Kidney epithelial cell (primary cell): ENCODE results near the gene TIGD3. TPM values are rescaled to one million over a fixed set of nuclear protein-coding genes. Genes with fewer than 3 reads are reported as not detected.

Experiments used
- DNase-seq: peaks from one replicate; pipeline ENCODE4 v3.0.0-alpha.2; 2010; ENCODE audit warnings: low read depth
- H3K27me3 ChIP-seq: 2 replicates; pipeline ENCODE4 v1.6.0; 2011; ENCODE audit warnings: low read length; ENCODE audit not compliant: control insufficient read depth, insufficient read depth
- H3K36me3 ChIP-seq: 2 replicates; pipeline ENCODE4 v1.5.1; 2011; ENCODE audit warnings: low read length; ENCODE audit not compliant: control insufficient read depth, insufficient read depth
- H3K4me3 ChIP-seq: 2 replicates; pipeline ENCODE4 v1.5.1; 2011; ENCODE audit warnings: low read depth, mild to moderate bottlenecking, control low read depth, low read length
- CTCF ChIP-seq: IDR thresholded peaks from 2 replicates; pipeline ENCODE4 v1.5.1; 2011; ENCODE audit warnings: mild to moderate bottlenecking, moderate library complexity, low read length, control low read depth, inconsistent platforms; ENCODE audit not compliant: insufficient read depth, poor library complexity, severe bottlenecking
- total RNA-seq: library from RNA; depleted of rRNA; stranded (reverse); fragments of >200 nt; gene quantifications from 2 replicates; pipeline ENCODE4 v1.2.3, GENCODE V29; 2015

TIGD3 gene
- total RNA-seq, 1 donor from 2014 or later: 1.3 TPM

- TF ChIP-seq CTCF: no peak
- Histone ChIP-seq H3K4me3 (no peak overlapping the region), H3K27me3 (no peaks in the 10 kb centered on the region), H3K36me3 (no peaks in the 10 kb centered on the region)
- no peak for DNase-seq
Observed at GRCh38 chr11:65390099-65390941, 35.8 kb downstream of the TIGD3 start.

DNA sequence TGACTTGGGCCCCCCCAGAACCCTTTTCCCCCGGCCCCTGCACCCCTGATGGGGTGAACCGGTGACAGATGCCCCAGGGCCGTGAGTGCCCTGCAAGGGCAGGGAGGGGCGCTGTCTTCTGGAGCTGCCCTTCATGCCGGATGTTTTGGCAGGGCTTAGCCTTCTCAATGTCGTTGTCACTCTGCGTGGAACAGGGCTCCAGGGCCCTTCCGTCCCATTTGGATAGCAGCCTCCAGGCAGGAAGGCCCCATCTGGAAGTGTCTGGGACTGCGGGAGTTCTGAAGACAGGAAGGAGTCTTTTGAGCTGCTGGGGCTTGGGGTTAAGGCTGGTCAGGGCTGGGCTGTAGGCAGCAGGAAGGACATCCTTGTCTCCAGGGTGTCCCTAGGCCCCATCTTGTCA, 36.4 kb downstream of the TIGD3 start:
- DNase-seq: no peak
- H3K27me3 ChIP-seq: no peaks in the 10 kb centered on the region
- no peaks in the 10 kb centered on the region for H3K36me3 ChIP-seq
- no peak overlapping the region for H3K4me3 ChIP-seq
- peak; percentile 22 for TF ChIP-seq CTCF

DNA sequence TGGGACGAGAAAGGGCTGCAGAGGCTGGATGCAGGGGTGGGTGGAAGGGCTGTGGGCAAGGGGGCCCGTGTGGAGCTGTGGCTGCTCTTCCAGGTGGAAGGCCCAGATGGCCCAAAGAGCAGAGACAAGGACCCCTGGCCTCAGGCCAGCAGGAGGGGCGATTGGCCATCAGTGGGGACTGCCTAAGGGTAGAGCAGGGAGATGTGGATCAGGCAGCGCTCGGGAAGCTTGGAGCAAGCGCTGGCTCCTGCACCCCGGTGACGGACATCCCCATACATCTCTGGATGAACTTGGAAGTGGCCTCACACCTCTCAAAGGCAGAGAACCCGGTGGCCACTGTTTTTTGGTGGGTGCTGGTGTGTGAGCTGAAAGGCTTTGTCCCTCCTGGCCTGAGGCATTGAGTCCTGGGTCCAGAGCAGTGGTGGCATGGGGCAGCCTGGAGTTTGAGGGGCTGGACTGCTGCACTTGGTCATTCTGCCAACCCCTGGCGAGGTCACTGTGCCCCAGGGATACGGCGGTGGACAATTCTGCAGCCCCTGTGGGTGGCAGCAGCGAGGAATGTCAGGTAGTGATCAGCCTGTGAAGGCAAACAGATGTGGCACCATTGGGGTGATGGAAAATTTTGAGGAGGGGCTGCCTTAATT, 37.8 kb downstream of the TIGD3 start:
- Histone ChIP-seq H3K36me3 (no peaks in the 10 kb centered on the region), H3K27me3 (no peaks in the 10 kb centered on the region), H3K4me3 (no peak overlapping the region)
- TF ChIP-seq CTCF: no peak
- DNase-seq: no peak

DNA sequence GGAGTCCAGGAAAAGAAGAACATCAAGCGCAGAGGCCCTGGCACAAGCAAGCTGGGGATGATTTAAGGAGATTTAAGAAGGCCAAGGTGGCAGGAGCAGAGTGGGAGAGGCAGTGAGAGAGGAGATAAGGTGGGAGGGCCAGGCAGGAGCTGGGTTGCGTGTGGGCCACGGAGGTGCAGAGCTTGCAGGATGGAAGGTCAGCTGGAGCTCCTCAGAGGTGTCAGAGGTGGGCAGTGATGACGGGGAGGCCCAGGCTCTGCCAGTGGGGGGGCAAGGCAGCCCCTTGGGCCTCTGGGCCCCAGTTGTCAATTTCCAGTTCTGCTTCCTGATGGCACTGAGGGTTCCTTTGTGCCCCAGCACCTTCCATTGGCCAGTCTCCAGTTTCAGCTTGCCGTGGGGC, 38.3 kb downstream of the TIGD3 start:
- no peak for TF ChIP-seq CTCF
- Histone ChIP-seq H3K27me3 (no peaks in the 10 kb centered on the region), H3K4me3 (no peak overlapping the region), H3K36me3 (no peaks in the 10 kb centered on the region)
- DNase-seq: no peak

DNA sequence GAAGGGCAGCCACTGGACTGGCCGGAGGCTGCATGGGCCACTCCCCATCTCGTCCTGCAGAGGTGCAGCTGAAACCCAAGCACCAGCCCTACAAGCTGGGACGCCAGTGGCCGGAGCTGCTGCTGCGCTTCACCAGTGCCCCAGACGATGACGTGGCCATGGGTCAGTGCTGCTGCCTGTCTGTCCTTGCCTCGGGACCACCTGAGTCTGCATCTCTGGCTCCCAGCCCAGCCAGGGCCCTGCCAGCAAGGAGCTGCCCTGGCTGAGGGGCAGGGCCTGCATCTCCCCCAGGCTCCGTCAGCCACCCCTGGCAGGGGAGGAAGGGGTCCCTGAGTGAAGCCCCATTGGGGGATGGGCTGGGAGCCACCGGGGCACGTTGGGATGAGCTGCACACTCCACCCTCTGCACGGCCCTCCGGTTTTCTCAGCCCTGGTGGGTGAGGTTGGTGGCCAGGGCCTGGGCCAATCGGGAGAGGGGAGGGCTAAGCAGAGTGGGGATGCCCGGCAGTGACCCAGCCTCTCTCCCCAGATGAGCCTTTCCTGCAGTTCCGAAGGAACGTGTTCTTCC, 39.0 kb downstream of the TIGD3 start:
- DNase-seq: no peak
- Histone ChIP-seq H3K27me3 (no peaks in the 10 kb centered on the region), H3K4me3 (no peak overlapping the region), H3K36me3 (no peaks in the 10 kb centered on the region)
- TF ChIP-seq CTCF: no peak
